ENCODE results near the gene HOXA6. TPM values are rescaled to one million over a fixed set of nuclear protein-coding genes. Genes with fewer than 3 reads are reported as not detected.

Gene HOXA6
- total and polyA plus RNA-seq, 9 of the 15 experiments (the other 6 are each of a cell fraction or from before 2014, with no cell fraction given): not detected

- TF ChIP-seq ASH1L (IDR thresholded peaks at IDR 0.05; ENCODE audit: borderline replicate concordance, low read depth, partially characterized antibody) (no peak), BMI1 (IDR thresholded peaks at IDR 0.05; ENCODE audit: low read length) (peak; percentile 44; the same call in 1 of the 2 replicates), CHD2 (IDR thresholded peaks at IDR 0.05; ENCODE audit: low read depth, low read length) (no peak), CBX3 (IDR thresholded peaks at IDR 0.05; ENCODE audit: borderline replicate concordance in 1 of 2, low read length in 2 of 2) (no peak), ZNF124 (CRISPR knock-in tag; IDR thresholded peaks at IDR 0.05) (no peak), MTF1 (CRISPR knock-in tag; IDR thresholded peaks at IDR 0.05; ENCODE audit: borderline replicate concordance) (no peak), ZNF444 (CRISPR knock-in tag; IDR thresholded peaks at IDR 0.05) (no peak), ZNF75A (CRISPR knock-in tag; IDR thresholded peaks at IDR 0.05) (no peak), ZNF121 (CRISPR knock-in tag; conservative IDR thresholded peaks at IDR 0.05) (no peak), PBX2 (CRISPR knock-in tag; IDR thresholded peaks at IDR 0.05; ENCODE audit: low read depth) (no peak), PBX2 (tag; conservative IDR thresholded peaks at IDR 0.05; ENCODE audit: low read depth) (peak; percentile 61), TRIM24 (IDR thresholded peaks at IDR 0.05) (no peak), CC2D1A (IDR thresholded peaks at IDR 0.05) (peak; percentile 59; the same call in 1 of the 2 replicates), THRA (IDR thresholded peaks at IDR 0.05) (no peak), ZNF175 (CRISPR knock-in tag; IDR thresholded peaks at IDR 0.05; ENCODE audit: low read depth) (no peak)
- TF ChIP-seq, protein P1, sequence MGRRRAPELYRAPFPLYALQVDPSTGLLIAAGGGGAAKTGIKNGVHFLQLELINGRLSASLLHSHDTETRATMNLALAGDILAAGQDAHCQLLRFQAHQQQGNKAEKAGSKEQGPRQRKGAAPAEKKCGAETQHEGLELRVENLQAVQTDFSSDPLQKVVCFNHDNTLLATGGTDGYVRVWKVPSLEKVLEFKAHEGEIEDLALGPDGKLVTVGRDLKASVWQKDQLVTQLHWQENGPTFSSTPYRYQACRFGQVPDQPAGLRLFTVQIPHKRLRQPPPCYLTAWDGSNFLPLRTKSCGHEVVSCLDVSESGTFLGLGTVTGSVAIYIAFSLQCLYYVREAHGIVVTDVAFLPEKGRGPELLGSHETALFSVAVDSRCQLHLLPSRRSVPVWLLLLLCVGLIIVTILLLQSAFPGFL (CRISPR knock-in tag; IDR thresholded peaks at IDR 0.05): no peak
- TF ChIP-seq, protein P2, sequence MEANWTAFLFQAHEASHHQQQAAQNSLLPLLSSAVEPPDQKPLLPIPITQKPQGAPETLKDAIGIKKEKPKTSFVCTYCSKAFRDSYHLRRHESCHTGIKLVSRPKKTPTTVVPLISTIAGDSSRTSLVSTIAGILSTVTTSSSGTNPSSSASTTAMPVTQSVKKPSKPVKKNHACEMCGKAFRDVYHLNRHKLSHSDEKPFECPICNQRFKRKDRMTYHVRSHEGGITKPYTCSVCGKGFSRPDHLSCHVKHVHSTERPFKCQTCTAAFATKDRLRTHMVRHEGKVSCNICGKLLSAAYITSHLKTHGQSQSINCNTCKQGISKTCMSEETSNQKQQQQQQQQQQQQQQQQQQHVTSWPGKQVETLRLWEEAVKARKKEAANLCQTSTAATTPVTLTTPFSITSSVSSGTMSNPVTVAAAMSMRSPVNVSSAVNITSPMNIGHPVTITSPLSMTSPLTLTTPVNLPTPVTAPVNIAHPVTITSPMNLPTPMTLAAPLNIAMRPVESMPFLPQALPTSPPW (CRISPR knock-in tag; IDR thresholded peaks at IDR 0.05): no peak
- TF ChIP-seq, protein P3, sequence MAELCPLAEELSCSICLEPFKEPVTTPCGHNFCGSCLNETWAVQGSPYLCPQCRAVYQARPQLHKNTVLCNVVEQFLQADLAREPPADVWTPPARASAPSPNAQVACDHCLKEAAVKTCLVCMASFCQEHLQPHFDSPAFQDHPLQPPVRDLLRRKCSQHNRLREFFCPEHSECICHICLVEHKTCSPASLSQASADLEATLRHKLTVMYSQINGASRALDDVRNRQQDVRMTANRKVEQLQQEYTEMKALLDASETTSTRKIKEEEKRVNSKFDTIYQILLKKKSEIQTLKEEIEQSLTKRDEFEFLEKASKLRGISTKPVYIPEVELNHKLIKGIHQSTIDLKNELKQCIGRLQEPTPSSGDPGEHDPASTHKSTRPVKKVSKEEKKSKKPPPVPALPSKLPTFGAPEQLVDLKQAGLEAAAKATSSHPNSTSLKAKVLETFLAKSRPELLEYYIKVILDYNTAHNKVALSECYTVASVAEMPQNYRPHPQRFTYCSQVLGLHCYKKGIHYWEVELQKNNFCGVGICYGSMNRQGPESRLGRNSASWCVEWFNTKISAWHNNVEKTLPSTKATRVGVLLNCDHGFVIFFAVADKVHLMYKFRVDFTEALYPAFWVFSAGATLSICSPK (IDR thresholded peaks at IDR 0.05; ENCODE audit: borderline replicate concordance): no peak
These were observed 48.8 kb upstream of the HOXA6 start (continued) for GRCh38 chr7:27196287-27196767.
